Mammary epithelial cell (primary cell): ENCODE measurements around the gene DDIAS.

Experiments
- EZH2 ChIP-seq: IDR thresholded peaks from 2 replicates; pipeline ENCODE4 v1.6.1; 2012; ENCODE audit warnings: low read length, inconsistent platforms, borderline replicate concordance
- TF ChIP-seq, protein P1 (sequence below), 2 donors: IDR thresholded peaks in 1 of 2; conservative IDR thresholded peaks in 1 of 2; 2 replicates each; pipeline ENCODE4 v1.5.1; 2011 to 2012; ENCODE audit warnings: inconsistent platforms in 2 of 2, low read length in 2 of 2, mild to moderate bottlenecking in 2 of 2, control low read depth in 1 of 2, low read depth in 1 of 2; ENCODE audit not compliant: insufficient read depth in 1 of 2; ENCODE audit errors: extremely low read depth in 1 of 2

DNA sequence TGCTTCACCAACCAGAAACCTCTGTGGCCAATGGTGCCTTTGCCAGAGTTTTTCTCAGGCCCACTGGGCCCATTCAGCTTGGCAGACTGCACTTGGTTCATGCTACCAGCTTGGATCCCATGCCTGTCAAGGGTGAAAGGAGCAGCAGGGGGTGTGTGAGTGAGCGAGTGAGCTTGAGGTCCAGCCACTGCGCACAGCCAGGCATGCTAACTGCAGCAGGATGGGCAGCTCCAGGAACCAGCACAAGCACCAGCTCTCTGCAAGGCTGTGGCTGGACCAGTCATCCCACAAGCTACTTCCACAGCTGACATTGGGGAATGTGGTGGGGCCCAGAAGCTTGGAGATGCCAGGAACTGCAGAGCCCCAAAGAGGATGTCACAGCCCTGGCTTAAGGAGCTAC, 40.8 kb downstream of the DDIAS start:
- TF ChIP-seq, protein P1, sequence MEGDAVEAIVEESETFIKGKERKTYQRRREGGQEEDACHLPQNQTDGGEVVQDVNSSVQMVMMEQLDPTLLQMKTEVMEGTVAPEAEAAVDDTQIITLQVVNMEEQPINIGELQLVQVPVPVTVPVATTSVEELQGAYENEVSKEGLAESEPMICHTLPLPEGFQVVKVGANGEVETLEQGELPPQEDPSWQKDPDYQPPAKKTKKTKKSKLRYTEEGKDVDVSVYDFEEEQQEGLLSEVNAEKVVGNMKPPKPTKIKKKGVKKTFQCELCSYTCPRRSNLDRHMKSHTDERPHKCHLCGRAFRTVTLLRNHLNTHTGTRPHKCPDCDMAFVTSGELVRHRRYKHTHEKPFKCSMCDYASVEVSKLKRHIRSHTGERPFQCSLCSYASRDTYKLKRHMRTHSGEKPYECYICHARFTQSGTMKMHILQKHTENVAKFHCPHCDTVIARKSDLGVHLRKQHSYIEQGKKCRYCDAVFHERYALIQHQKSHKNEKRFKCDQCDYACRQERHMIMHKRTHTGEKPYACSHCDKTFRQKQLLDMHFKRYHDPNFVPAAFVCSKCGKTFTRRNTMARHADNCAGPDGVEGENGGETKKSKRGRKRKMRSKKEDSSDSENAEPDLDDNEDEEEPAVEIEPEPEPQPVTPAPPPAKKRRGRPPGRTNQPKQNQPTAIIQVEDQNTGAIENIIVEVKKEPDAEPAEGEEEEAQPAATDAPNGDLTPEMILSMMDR (conservative IDR thresholded peaks at IDR 0.05 in 1 of 2, IDR thresholded peaks at IDR 0.05 in 1 of 2; ENCODE audit: extremely low read depth in 1 of 2, insufficient read depth in 1 of 2, low read depth in 1 of 2, low read length in 2 of 2) = no peak
- no peak for TF ChIP-seq EZH2
